HepG2 (cell line): ENCODE measurements around the gene NXT1. TPM values are rescaled to one million over a fixed set of nuclear protein-coding genes. Genes with fewer than 3 reads are reported as not detected.

Source experiments
- AHR ChIP-seq: IDR thresholded peaks from 2 replicates; pipeline ENCODE4 v1.6.1; 2018; ENCODE audit warnings: missing genetic modification reagents, missing compliant biosample characterization
- ATRX ChIP-seq: sonication (generic); formaldehyde crosslinking; IDR thresholded peaks from 2 replicates; pipeline ENCODE4 v1.4.0; 2020; ENCODE audit warnings: missing genetic modification reagents, borderline replicate concordance
- FOSL1 ChIP-seq: sonication (generic); formaldehyde crosslinking; IDR thresholded peaks from 2 replicates; pipeline ENCODE4 v1.9.0; 2021; ENCODE audit warnings: missing genetic modification reagents, borderline replicate concordance
- FOXA3 ChIP-seq: IDR thresholded peaks from 2 replicates; pipeline ENCODE4 v1.6.1; 2016; ENCODE audit warnings: missing genetic modification reagents, missing compliant biosample characterization
- FOXO1 ChIP-seq: sonication (generic); formaldehyde crosslinking; IDR thresholded peaks from 2 replicates; pipeline ENCODE4 v1.4.0; 2020; ENCODE audit warnings: missing genetic modification reagents
- GATA4 ChIP-seq: sonication (generic); IDR thresholded peaks from 2 replicates; pipeline ENCODE4 v1.6.1; 2016; ENCODE audit warnings: antibody characterized with exemption, low read depth, borderline replicate concordance
- GZF1 ChIP-seq: sonication (generic); formaldehyde crosslinking; IDR thresholded peaks from 2 replicates; pipeline ENCODE4 v1.5.1; 2020; ENCODE audit warnings: mild to moderate bottlenecking, missing genetic modification reagents
- MED1 ChIP-seq: sonication (generic); formaldehyde crosslinking; IDR thresholded peaks from 2 replicates; pipeline ENCODE4 v1.4.0; 2020; ENCODE audit warnings: missing genetic modification reagents
- NFKBIZ ChIP-seq: IDR thresholded peaks from 2 replicates; pipeline ENCODE4 v1.6.1; 2018; ENCODE audit warnings: missing genetic modification reagents, missing compliant biosample characterization
- SCMH1 ChIP-seq: sonication (generic); formaldehyde crosslinking; IDR thresholded peaks from 2 replicates; pipeline ENCODE4 v1.9.0; 2021; ENCODE audit warnings: missing genetic modification reagents, mild to moderate bottlenecking, borderline replicate concordance
- SP2 ChIP-seq: sonication (generic); formaldehyde crosslinking; IDR thresholded peaks from 2 replicates; pipeline ENCODE4 v1.5.1; 2020; ENCODE audit warnings: mild to moderate bottlenecking, missing genetic modification reagents
- SUZ12 ChIP-seq: fragments of 150-350 bp; IDR thresholded peaks from 2 replicates; pipeline ENCODE4 v1.6.1; 2014; ENCODE audit warnings: low read depth, low read length
- ZBTB7B ChIP-seq: sonication (generic); formaldehyde crosslinking; IDR thresholded peaks from 2 replicates; pipeline ENCODE4 v1.4.0; 2020; ENCODE audit warnings: missing genetic modification reagents
- ZNF354B ChIP-seq: sonication (generic); formaldehyde crosslinking; IDR thresholded peaks from 2 replicates; pipeline ENCODE4 v1.8.0; 2022; ENCODE audit warnings: mild to moderate bottlenecking, missing genetic modification reagents
- ZNF652 ChIP-seq: IDR thresholded peaks from 2 replicates; pipeline ENCODE4 v1.6.1; 2016; ENCODE audit warnings: low read depth, borderline replicate concordance
- ZNF792 ChIP-seq: IDR thresholded peaks from 2 replicates; pipeline ENCODE4 v1.6.1; 2016
- ZSCAN9 ChIP-seq: IDR thresholded peaks from 2 replicates; pipeline ENCODE4 v1.6.1; 2016; ENCODE audit warnings: borderline replicate concordance
- polyA plus RNA-seq, 8 experiments: library from polyadenylated mRNA; depleted of rRNA in 3 of 8; stranded (reverse) in 7 of 8; unstranded in 1 of 8; fragments of >200 nt; fragmentation: Illumina TruSeq in 4 of 8; extraction: Trizol in 4 of 8; gene quantifications; 2 replicates each; pipeline versions ENCODE4 v1.2.1 to v1.2.3, GENCODE V29; 2011 to 2016; ENCODE audit warnings: low read depth in 4 of 8, missing spikeins in 1 of 8, mixed read lengths in 1 of 8; ENCODE audit not compliant: insufficient read depth in 1 of 8
- total RNA-seq, 5 experiments: library from RNA; depleted of rRNA; stranded (reverse); fragments of >200 nt; fragmentation: Illumina TruSeq; extraction: Trizol; gene quantifications; 2 replicates each; pipeline ENCODE4 v1.2.3, GENCODE V29; 2016; ENCODE audit warnings: low read depth in 1 of 5
- TF ChIP-seq, protein P1 (sequence below): IDR thresholded peaks from 2 replicates; pipeline ENCODE4 v1.4.0; 2020; ENCODE audit warnings: mild to moderate bottlenecking, missing genetic modification reagents
- TF ChIP-seq, protein P2 (sequence below): sonication (generic); formaldehyde crosslinking; conservative IDR thresholded peaks from 2 replicates; pipeline ENCODE4 v1.4.0; 2020; ENCODE audit warnings: mild to moderate bottlenecking, missing genetic modification reagents, moderate library complexity
- TF ChIP-seq, protein P3 (sequence below): sonication (generic); formaldehyde crosslinking; IDR thresholded peaks from 2 replicates; pipeline ENCODE4 v1.4.0; 2020; ENCODE audit warnings: missing genetic modification reagents, mild to moderate bottlenecking, borderline replicate concordance

NXT1 gene
- total and polyA plus RNA-seq, 2 of the 13 experiments (the other 11 are each of a cell fraction or from before 2014, with no cell fraction given), result 35.6 to 65.9 TPM

DNA sequence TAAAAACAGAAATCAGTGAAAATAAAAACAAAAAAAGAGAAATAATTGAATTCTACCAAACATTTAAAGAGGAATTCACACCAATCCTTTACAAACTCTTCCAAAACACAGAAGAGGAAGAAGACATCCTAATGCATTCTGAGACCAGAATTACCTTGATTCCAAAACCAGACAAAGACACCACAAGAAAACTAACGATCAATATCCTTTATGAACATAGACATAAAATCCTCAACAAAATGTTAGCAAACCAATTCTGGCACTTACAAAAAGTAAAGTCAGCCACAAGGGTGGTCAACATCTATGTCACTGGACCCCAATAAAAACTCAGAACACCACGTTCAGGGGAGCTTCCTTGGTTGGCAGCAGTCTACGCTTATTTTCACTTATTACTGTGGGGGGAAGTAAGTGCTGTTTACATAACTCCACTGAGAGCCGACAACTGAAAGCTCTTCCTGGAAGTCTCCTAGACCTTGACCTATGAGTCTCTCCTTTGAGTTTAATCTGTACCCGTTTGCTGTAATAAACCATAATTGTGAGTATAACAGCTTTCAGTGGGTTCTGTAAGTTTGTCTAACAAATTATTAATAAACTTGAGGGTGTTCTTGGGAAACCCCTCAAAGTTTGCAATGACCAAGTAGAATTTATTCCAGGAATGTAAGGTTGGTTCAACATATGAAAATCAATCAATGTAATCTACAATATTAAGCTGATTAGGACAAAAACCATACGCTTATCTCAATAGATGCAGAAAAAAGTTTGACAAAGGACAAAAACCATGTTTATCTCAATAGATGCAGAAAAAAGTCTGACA lies 35.9 kb downstream of the NXT1 start (continued):
- TF ChIP-seq, protein P1, sequence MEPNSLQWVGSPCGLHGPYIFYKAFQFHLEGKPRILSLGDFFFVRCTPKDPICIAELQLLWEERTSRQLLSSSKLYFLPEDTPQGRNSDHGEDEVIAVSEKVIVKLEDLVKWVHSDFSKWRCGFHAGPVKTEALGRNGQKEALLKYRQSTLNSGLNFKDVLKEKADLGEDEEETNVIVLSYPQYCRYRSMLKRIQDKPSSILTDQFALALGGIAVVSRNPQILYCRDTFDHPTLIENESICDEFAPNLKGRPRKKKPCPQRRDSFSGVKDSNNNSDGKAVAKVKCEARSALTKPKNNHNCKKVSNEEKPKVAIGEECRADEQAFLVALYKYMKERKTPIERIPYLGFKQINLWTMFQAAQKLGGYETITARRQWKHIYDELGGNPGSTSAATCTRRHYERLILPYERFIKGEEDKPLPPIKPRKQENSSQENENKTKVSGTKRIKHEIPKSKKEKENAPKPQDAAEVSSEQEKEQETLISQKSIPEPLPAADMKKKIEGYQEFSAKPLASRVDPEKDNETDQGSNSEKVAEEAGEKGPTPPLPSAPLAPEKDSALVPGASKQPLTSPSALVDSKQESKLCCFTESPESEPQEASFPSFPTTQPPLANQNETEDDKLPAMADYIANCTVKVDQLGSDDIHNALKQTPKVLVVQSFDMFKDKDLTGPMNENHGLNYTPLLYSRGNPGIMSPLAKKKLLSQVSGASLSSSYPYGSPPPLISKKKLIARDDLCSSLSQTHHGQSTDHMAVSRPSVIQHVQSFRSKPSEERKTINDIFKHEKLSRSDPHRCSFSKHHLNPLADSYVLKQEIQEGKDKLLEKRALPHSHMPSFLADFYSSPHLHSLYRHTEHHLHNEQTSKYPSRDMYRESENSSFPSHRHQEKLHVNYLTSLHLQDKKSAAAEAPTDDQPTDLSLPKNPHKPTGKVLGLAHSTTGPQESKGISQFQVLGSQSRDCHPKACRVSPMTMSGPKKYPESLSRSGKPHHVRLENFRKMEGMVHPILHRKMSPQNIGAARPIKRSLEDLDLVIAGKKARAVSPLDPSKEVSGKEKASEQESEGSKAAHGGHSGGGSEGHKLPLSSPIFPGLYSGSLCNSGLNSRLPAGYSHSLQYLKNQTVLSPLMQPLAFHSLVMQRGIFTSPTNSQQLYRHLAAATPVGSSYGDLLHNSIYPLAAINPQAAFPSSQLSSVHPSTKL (CRISPR knock-in tag), result peak; percentile 96
- peak; percentile 62; the same call in 1 of the 2 replicates for TF ChIP-seq FOXO1 (CRISPR knock-in tag)
- TF ChIP-seq, protein P2, sequence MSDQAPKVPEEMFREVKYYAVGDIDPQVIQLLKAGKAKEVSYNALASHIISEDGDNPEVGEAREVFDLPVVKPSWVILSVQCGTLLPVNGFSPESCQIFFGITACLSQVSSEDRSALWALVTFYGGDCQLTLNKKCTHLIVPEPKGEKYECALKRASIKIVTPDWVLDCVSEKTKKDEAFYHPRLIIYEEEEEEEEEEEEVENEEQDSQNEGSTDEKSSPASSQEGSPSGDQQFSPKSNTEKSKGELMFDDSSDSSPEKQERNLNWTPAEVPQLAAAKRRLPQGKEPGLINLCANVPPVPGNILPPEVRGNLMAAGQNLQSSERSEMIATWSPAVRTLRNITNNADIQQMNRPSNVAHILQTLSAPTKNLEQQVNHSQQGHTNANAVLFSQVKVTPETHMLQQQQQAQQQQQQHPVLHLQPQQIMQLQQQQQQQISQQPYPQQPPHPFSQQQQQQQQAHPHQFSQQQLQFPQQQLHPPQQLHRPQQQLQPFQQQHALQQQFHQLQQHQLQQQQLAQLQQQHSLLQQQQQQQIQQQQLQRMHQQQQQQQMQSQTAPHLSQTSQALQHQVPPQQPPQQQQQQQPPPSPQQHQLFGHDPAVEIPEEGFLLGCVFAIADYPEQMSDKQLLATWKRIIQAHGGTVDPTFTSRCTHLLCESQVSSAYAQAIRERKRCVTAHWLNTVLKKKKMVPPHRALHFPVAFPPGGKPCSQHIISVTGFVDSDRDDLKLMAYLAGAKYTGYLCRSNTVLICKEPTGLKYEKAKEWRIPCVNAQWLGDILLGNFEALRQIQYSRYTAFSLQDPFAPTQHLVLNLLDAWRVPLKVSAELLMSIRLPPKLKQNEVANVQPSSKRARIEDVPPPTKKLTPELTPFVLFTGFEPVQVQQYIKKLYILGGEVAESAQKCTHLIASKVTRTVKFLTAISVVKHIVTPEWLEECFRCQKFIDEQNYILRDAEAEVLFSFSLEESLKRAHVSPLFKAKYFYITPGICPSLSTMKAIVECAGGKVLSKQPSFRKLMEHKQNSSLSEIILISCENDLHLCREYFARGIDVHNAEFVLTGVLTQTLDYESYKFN (CRISPR knock-in tag), result peak; percentile 73
- peak; percentile 95 for TF ChIP-seq NFKBIZ (CRISPR knock-in tag)
- TF ChIP-seq ZNF354B, result 0 out of 2 replicates have a peak, but pooled peaks have one; percentile 28
- TF ChIP-seq GZF1, result no peak
- TF ChIP-seq AHR (CRISPR knock-in tag), result no peak
- TF ChIP-seq ZBTB7B (CRISPR knock-in tag), result peak; percentile 72; the same call in 1 of the 2 replicates
- TF ChIP-seq SCMH1 (CRISPR knock-in tag), result no peak
- TF ChIP-seq ZSCAN9 (CRISPR knock-in tag), result peak; percentile 68; the same call in 1 of the 2 replicates
- TF ChIP-seq, protein P3, sequence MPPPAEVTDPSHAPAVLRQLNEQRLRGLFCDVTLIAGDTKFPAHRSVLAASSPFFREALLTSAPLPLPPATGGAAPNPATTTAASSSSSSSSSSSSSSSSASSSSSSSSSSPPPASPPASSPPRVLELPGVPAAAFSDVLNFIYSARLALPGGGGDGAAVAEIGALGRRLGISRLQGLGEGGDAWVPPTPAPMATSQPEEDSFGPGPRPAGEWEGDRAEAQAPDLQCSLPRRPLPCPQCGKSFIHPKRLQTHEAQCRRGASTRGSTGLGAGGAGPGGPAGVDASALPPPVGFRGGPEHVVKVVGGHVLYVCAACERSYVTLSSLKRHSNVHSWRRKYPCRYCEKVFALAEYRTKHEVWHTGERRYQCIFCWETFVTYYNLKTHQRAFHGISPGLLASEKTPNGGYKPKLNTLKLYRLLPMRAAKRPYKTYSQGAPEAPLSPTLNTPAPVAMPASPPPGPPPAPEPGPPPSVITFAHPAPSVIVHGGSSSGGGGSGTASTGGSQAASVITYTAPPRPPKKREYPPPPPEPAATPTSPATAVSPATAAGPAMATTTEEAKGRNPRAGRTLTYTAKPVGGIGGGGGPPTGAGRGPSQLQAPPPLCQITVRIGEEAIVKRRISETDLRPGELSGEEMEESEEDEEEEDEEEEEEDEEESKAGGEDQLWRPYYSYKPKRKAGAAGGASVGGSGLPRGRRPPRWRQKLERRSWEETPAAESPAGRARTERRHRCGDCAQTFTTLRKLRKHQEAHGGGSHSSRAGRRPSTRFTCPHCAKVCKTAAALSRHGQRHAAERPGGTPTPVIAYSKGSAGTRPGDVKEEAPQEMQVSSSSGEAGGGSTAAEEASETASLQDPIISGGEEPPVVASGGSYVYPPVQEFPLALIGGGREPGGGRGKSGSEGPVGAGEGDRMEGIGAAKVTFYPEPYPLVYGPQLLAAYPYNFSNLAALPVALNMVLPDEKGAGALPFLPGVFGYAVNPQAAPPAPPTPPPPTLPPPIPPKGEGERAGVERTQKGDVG (CRISPR knock-in tag), result no peak
- TF ChIP-seq SUZ12, result no peak
- peak; percentile 97 for TF ChIP-seq FOXA3 (CRISPR knock-in tag)
- TF ChIP-seq SP2 (CRISPR knock-in tag), result no peak
- TF ChIP-seq ZNF652 (CRISPR knock-in tag), result 0 out of 2 replicates have a peak, but pooled peaks have one; percentile 13
- TF ChIP-seq FOSL1 (CRISPR knock-in tag), result no peak
- no peak for TF ChIP-seq GATA4
- peak; percentile 68; the same call in 1 of the 2 replicates for TF ChIP-seq MED1 (CRISPR knock-in tag)
- peak; percentile 63; the same call in 1 of the 2 replicates for TF ChIP-seq ZNF792 (CRISPR knock-in tag)
- no peak for TF ChIP-seq ATRX
